ENCODE data around the gene MRTFA.

The MRTFA gene

GRCh38 chr22:40425082-40425481, 211.4 kb downstream of the MRTFA start:
- no peak for TF ChIP-seq CTCF (IDR thresholded peaks at IDR 0.05; ENCODE audit: control insufficient read depth, insufficient read depth, low read depth, low read length, missing control alignments)
- no peak overlapping the region for H3K4me3 ChIP-seq (ENCODE audit: control insufficient read depth, low read depth, low read length)
- DNase-seq (ENCODE audit: low read depth): no peak

- no peak for DNase-seq (ENCODE audit: low read depth)
- no peak overlapping the region for H3K4me3 ChIP-seq (ENCODE audit: control insufficient read depth, low read depth, low read length)
- no peak for TF ChIP-seq CTCF (IDR thresholded peaks at IDR 0.05; ENCODE audit: control insufficient read depth, insufficient read depth, low read depth, low read length, missing control alignments)
These were observed 212.5 kb downstream of the MRTFA start for GRCh38 chr22:40423882-40424640.

GRCh38 chr22:40423310-40423688, 213.2 kb downstream of the MRTFA start:
- TF ChIP-seq CTCF (IDR thresholded peaks at IDR 0.05; ENCODE audit: control insufficient read depth, insufficient read depth, low read depth, low read length, missing control alignments): no peak
- no peak for DNase-seq (ENCODE audit: low read depth)
- no peak overlapping the region for H3K4me3 ChIP-seq (ENCODE audit: control insufficient read depth, low read depth, low read length)

GRCh38 chr22:40422558-40423309, 213.8 kb downstream of the MRTFA start:
- no peak for TF ChIP-seq CTCF (IDR thresholded peaks at IDR 0.05; ENCODE audit: control insufficient read depth, insufficient read depth, low read depth, low read length, missing control alignments)
- no peak for DNase-seq (ENCODE audit: low read depth)
- no peak overlapping the region for H3K4me3 ChIP-seq (ENCODE audit: control insufficient read depth, low read depth, low read length)

- no peak for TF ChIP-seq CTCF (IDR thresholded peaks at IDR 0.05; ENCODE audit: control insufficient read depth, insufficient read depth, low read depth, low read length, missing control alignments)
- no peak overlapping the region for H3K4me3 ChIP-seq (ENCODE audit: control insufficient read depth, low read depth, low read length)
These were observed 214.6 kb downstream of the MRTFA start for GRCh38 chr22:40421941-40422340.

GRCh38 chr22:40421082-40421350, 215.5 kb downstream of the MRTFA start:
- no peak for DNase-seq (ENCODE audit: low read depth)
- no peak for TF ChIP-seq CTCF (IDR thresholded peaks at IDR 0.05; ENCODE audit: control insufficient read depth, insufficient read depth, low read depth, low read length, missing control alignments)
- H3K4me3 ChIP-seq (ENCODE audit: control insufficient read depth, low read depth, low read length): no peak overlapping the region

More at GRCh38 chr22:40421941-40422340, 214.6 kb downstream of the MRTFA start:
- DNase-seq (ENCODE audit: low read depth): no peak
